Aorta (tissue), 5 donors: ENCODE data around the gene MYO15B. TPM values are rescaled to one million over a fixed set of nuclear protein-coding genes. Genes with fewer than 3 reads are reported as not detected.

Experiments used
- ATAC-seq: fragments of 200-7000 bp; cut with Tn5 transposase; one replicate; pipeline ENCODE4 v1.9.1; 2022; ENCODE audit warnings: moderate library complexity; ENCODE audit not compliant: low FRiP score
- DNase-seq, 2 donors: peaks; one replicate each; pipeline ENCODE4 v3.0.0-alpha.2; 2020
- H3K27ac ChIP-seq, 2 donors: one replicate each; pipeline ENCODE4 v1.5.1; 2013; ENCODE audit warnings: low read length in 2 of 2, mild to moderate bottlenecking in 2 of 2, moderate library complexity in 2 of 2, control low read depth in 1 of 2, inconsistent platforms in 1 of 2, low read depth in 1 of 2
- H3K27me3 ChIP-seq, 2 donors: one replicate each; pipeline ENCODE4 v1.6.1; 2013; ENCODE audit warnings: control low read depth in 1 of 2, low read length in 1 of 2, mild to moderate bottlenecking in 1 of 2, moderate library complexity in 1 of 2; ENCODE audit not compliant: insufficient read depth in 2 of 2, control insufficient read depth in 1 of 2
- H3K36me3 ChIP-seq, 2 donors: one replicate each; pipeline ENCODE4 v1.6.1; 2013; ENCODE audit warnings: control low read depth in 1 of 2, low read length in 1 of 2, mild to moderate bottlenecking in 1 of 2; ENCODE audit not compliant: insufficient read depth in 2 of 2, control insufficient read depth in 1 of 2
- H3K4me1 ChIP-seq, 2 donors: one replicate each; pipeline ENCODE4 v1.6.1; 2013; ENCODE audit warnings: low read length in 2 of 2, control low read depth in 1 of 2, mild to moderate bottlenecking in 1 of 2, moderate library complexity in 1 of 2; ENCODE audit not compliant: insufficient read depth in 2 of 2, control insufficient read depth in 1 of 2
- H3K4me3 ChIP-seq, 2 donors: one replicate each; pipeline ENCODE4 v1.5.1; 2013; ENCODE audit warnings: low read length in 2 of 2, control low read depth in 1 of 2, mild to moderate bottlenecking in 1 of 2
- H3K9me3 ChIP-seq: one replicate; pipeline ENCODE4 v1.6.1; 2013; ENCODE audit warnings: mild to moderate bottlenecking, low read length; ENCODE audit not compliant: control insufficient read depth
- WGBS, 2 donors: extraction: QIAGEN DNeasy Blood & Tissue Kit; methylation state at CpG; one replicate each; pipeline ENCODE4 v1.1.7; 2013; 5-methylcytosine and 5-hydroxymethylcytosine counted together
- intact Hi-C, 2 donors: fragments of 100-400 bp; cut with DNase I; formaldehyde crosslinking; loops; one replicate each; pipeline versions ENCODE4 v1.14.2 to v1.15.0; 2022
- polyA plus RNA-seq, 2 donors: library from polyadenylated mRNA; stranded (reverse); fragments of 200-250 nt; gene quantifications; one replicate each; pipeline ENCODE4 v1.2.3, GENCODE V29; 2013
- total RNA-seq, 2 donors: library from RNA; stranded (reverse); fragmentation: NEBNext Ultra II Directional; extraction: Animal tissue kit (Norgen Biotek cat#: 25700); gene quantifications; one replicate each; pipeline ENCODE4 v1.2.1, GENCODE V29; 2021
- donor health status: healthy with polysubstance abuse.
- donor health status: Bipolar disorder and iron deficiency.
- donor health status: DM: no; HTN: no; CAD: no.
- donor health status: DM: no; HTN: no; CAD: no.
- donor health status: DM: yes; HTN: yes; CAD: no.

The MYO15B gene
- total and polyA plus RNA-seq, 4 donors, result 113 to 279 (median 138) TPM

GRCh38 chr17:75666959-75667790 lies 79.6 kb downstream of the MYO15B start, which contains the start of the genes RECQL5 and SAP30BP:
Gene RECQL5, minus strand, starts transcription at chr17:75667154. Its CDS starts 597 bp downstream, at chr17:75666557.
Gene SAP30BP, plus strand, starts transcription at chr17:75667338. Its CDS starts 35 bp downstream, at chr17:75667373.
- Histone ChIP-seq H3K27ac (peak within 1 kb of the TSS; percentile 18 to 56), H3K27me3 (no peaks in the 10 kb centered on the region), H3K4me1 (peaks cover 0 to 2% of the 10 kb centered on the region in 2 donors), H3K36me3 (peaks cover 2 to 4% of the 10 kb centered on the region in 2 donors), H3K4me3 (peak within 1 kb of the TSS; percentile 45 to 85), H3K9me3 (no peaks in the 10 kb centered on the region)
- WGBS, 2 donors, result 0% methylated on average over 55 of the region's 55 CpGs
- intact Hi-C loops, result no loop called here
- peak; percentile 99 for ATAC-seq
- DNase-seq, result peak; percentile 99

GRCh38 chr17:75667825-75668224 lies 80.2 kb downstream of the MYO15B start:
- peaks cover 0 to 2% of the 10 kb centered on the region in 2 donors for H3K4me1 ChIP-seq
- H3K36me3 ChIP-seq, result peaks cover 4% of the 10 kb centered on the region in 2 donors
- 6 to 9% methylated on average over 4 of the region's 4 CpGs for WGBS, 2 donors
- no peaks in the 10 kb centered on the region for H3K27me3 ChIP-seq
- H3K4me3 ChIP-seq, result peak overlapping the region; percentile 24 to 85
- peak overlapping the region in 1 of 2 donors; percentile 18 for H3K27ac ChIP-seq
- no peaks in the 10 kb centered on the region for H3K9me3 ChIP-seq
- DNase-seq (no peak), ATAC-seq (no peak)
- intact Hi-C loops, result no loop called here

DNA sequence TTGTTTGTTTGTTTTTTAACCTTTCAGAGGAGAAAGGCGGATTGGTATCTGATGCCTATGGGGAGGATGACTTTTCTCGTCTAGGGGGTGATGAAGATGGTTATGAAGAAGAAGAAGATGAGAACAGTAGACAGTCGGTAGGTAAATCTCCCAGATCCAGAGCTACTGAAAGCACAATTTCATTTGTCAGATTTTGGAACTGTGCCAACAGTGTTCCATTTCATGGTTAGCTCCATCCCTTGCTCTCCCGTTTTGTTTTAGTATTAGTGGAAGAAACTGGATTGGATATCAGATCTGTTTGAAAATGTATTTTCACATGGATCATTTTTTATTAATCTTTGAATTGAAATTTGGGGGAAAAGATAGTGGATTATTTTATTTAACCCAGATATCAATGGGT lies 80.9 kb downstream of the MYO15B start:
- DNase-seq (no peak), ATAC-seq (no peak)
- Histone ChIP-seq H3K4me3 (peak overlapping the region in 1 of 2 donors; percentile 85), H3K4me1 (peaks cover 0 to 2% of the 10 kb centered on the region in 2 donors), H3K27me3 (no peaks in the 10 kb centered on the region), H3K36me3 (peaks cover 4% of the 10 kb centered on the region in 2 donors), H3K27ac (no peak overlapping the region), H3K9me3 (no peaks in the 10 kb centered on the region)
- intact Hi-C loops, result no loop called here
- 71 to 74% methylated on average over 4 of the region's 4 CpGs for WGBS, 2 donors

- DNase-seq, result peak in 1 of 2 donors; percentile 35
- intact Hi-C loops, result no loop called here
- Histone ChIP-seq H3K4me3 (no peak overlapping the region), H3K9me3 (no peaks in the 10 kb centered on the region), H3K4me1 (peaks cover 0 to 2% of the 10 kb centered on the region in 2 donors), H3K36me3 (peaks cover 4% of the 10 kb centered on the region in 2 donors), H3K27ac (no peak overlapping the region), H3K27me3 (no peaks in the 10 kb centered on the region)
- no peak for ATAC-seq
- WGBS, 2 donors, result 77 to 84% methylated on average over 5 of the region's 5 CpGs
Measured at GRCh38 chr17:75670868-75671267, 83.3 kb downstream of the MYO15B start.

DNA sequence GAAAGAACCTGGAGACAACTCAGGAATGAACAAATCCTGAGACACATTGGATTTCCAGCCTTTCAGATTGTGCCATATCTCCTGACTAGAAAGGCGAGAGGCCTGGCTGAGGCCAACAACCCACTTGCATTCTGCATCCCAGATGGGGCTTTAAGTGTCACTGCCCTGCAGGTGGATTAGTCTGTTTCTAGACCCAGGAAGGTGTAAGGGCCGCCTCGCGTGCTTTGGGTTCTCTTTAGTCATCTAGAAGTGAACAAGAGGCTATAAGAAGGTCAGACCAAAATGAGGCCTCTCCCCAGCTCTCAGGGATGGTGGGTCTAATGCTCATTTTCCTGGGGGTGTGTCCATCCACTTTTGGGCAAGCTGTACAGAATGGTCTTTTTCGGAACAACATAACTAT lies 84.4 kb downstream of the MYO15B start:
- intact Hi-C loops, result no loop called here
- Histone ChIP-seq H3K9me3 (no peaks in the 10 kb centered on the region), H3K4me3 (no peak overlapping the region), H3K27me3 (no peaks in the 10 kb centered on the region), H3K36me3 (peaks cover 4% of the 10 kb centered on the region in 2 donors), H3K4me1 (peaks cover 0 to 2% of the 10 kb centered on the region in 2 donors), H3K27ac (no peak overlapping the region)
- WGBS, 2 donors, result 91 to 97% methylated on average over 5 of the region's 5 CpGs
- DNase-seq (peak in 1 of 2 donors; percentile 63), ATAC-seq (no peak)

DNA sequence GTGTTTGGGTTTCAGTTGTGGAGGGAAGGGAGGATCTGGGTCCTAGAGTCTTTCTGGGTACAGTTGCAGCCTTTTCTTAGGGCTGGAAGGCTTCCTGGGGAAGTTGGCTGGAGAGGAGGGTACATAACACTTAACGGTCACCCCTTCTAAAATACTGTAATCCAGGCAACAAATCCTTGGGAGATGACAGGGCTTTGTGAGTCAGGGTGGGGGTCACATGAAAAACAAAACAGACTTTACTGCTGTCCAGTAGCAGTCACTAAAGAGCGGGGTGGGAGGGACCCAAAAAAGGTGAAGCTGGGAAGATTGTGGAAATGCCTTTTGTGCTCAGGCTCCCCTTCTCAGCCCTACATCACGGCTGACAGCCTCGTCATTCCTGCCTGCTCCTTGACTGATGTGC lies 85.9 kb downstream of the MYO15B start:
- Histone ChIP-seq H3K27ac (no peak overlapping the region), H3K4me3 (no peak overlapping the region), H3K9me3 (no peaks in the 10 kb centered on the region), H3K36me3 (peaks cover 4% of the 10 kb centered on the region in 2 donors), H3K27me3 (no peaks in the 10 kb centered on the region), H3K4me1 (peaks cover 0 to under 1% of the 10 kb centered on the region in 2 donors)
- intact Hi-C loops, result no loop called here
- DNase-seq, result peak in 1 of 2 donors; percentile 33
- no peak for ATAC-seq
- WGBS, 2 donors, result 67 to 71% methylated on average over 4 of the region's 4 CpGs

Other genes with a start within 250 kb of the MYO15B start
- 100 to 1,000 TPM in 1 of 2 donors, 10 to 100 TPM in 1; 96.8 to 106 TPM for gene GRB2, start 182.1 kb upstream of the MYO15B start, total RNA-seq
- 10 to 100 TPM; 36.6 to 38.2 TPM for gene GRB2, start 182.1 kb upstream of the MYO15B start, polyA plus RNA-seq
- gene TMEM94, start 131.2 kb upstream of the MYO15B start, total RNA-seq, result 10 to 100 TPM; 51.5 to 74.8 TPM
- gene TMEM94, start 131.2 kb upstream of the MYO15B start, polyA plus RNA-seq, result 10 to 100 TPM; 19.5 to 54.6 TPM
- gene CASKIN2, start 72.3 kb upstream of the MYO15B start, total RNA-seq, result 10 to 100 TPM; 61.5 to 63.4 TPM
- 1 to 10 TPM; 4.0 to 8.9 TPM for gene CASKIN2, start 72.3 kb upstream of the MYO15B start, polyA plus RNA-seq
- 10 to 100 TPM; 10.8 to 14.0 TPM for gene TSEN54, start 71.3 kb upstream of the MYO15B start, total RNA-seq
- 10 to 100 TPM in 1 of 2 donors, 1 to 10 TPM in 1; 8.8 to 27.3 TPM for gene TSEN54, start 71.3 kb upstream of the MYO15B start, polyA plus RNA-seq
- gene LLGL2, start 62.1 kb upstream of the MYO15B start, total RNA-seq, result 10 to 100 TPM in 1 of 2 donors, 1 to 10 TPM in 1; 9.7 to 11.1 TPM
- gene LLGL2, start 62.1 kb upstream of the MYO15B start, polyA plus RNA-seq, result 10 to 100 TPM; 10.1 to 14.4 TPM
- gene SMIM5, start 45.6 kb downstream of the MYO15B start, total RNA-seq, result 1 to 10 TPM in 1 of 2 donors, under 1 TPM in 1; 0.23 to 1.2 TPM
- 1 to 10 TPM in 1 of 2 donors, under 1 TPM in 1; 0.05 to 2.1 TPM for gene SMIM5, start 45.6 kb downstream of the MYO15B start, polyA plus RNA-seq
- 10 to 100 TPM; 11.4 to 26.1 TPM for gene RECQL5, start 79.4 kb downstream of the MYO15B start, total RNA-seq
- 10 to 100 TPM in 1 of 2 donors, 1 to 10 TPM in 1; 3.3 to 40.6 TPM for gene RECQL5, start 79.4 kb downstream of the MYO15B start, polyA plus RNA-seq
- 10 to 100 TPM; 72.6 to 78.6 TPM for gene SAP30BP, start 79.5 kb downstream of the MYO15B start, total RNA-seq
- gene SAP30BP, start 79.5 kb downstream of the MYO15B start, polyA plus RNA-seq, result 100 to 1,000 TPM in 1 of 2 donors, 10 to 100 TPM in 1; 43.3 to 127 TPM
- 10 to 100 TPM; 40.3 to 69.5 TPM for gene ITGB4, start 133.7 kb downstream of the MYO15B start, total RNA-seq
- gene ITGB4, start 133.7 kb downstream of the MYO15B start, polyA plus RNA-seq, result 10 to 100 TPM in 1 of 2 donors, 1 to 10 TPM in 1; 7.5 to 13.9 TPM
- 10 to 100 TPM; 16.8 to 27.1 TPM for gene GALK1, start 177.4 kb downstream of the MYO15B start, total RNA-seq
- gene GALK1, start 177.4 kb downstream of the MYO15B start, polyA plus RNA-seq, result 10 to 100 TPM; 16.9 to 44.8 TPM
- 10 to 100 TPM; 28.9 to 34.1 TPM for gene UNK, start 197.0 kb downstream of the MYO15B start, total RNA-seq
- gene UNK, start 197.0 kb downstream of the MYO15B start, polyA plus RNA-seq, result 10 to 100 TPM in 1 of 2 donors, 1 to 10 TPM in 1; 8.8 to 21.7 TPM